HCT116 (cell line): ENCODE data around the gene POLA1.

Experiments used
- POLR2A ChIP-seq: IDR thresholded peaks from 2 replicates; pipeline ENCODE4 v1.7.0; 2011; ENCODE audit warnings: borderline replicate concordance; ENCODE audit not compliant: insufficient read depth, insufficient read length; ENCODE audit errors: extremely low read depth
- POLR2AphosphoS5 ChIP-seq: IDR thresholded peaks from 2 replicates; pipeline ENCODE4 v1.6.1; 2011; ENCODE audit warnings: mild to moderate bottlenecking, low read depth, low read length, moderate library complexity
- ZNF274 ChIP-seq: fragments of 200-500 bp; sonication (Bioruptor generic); IDR thresholded peaks from 2 replicates; pipeline ENCODE4 v1.6.1; 2014; ENCODE audit warnings: mild to moderate bottlenecking, low read depth, low read length, inconsistent platforms
- TF ChIP-seq, protein P1 (sequence below), 3 experiments: fragments of 200-600 bp in 1 of 3; sonication (generic) in 1 of 3; IDR thresholded peaks in 2 of 3; conservative IDR thresholded peaks in 1 of 3; 2 replicates each; pipeline ENCODE4 v1.5.1; 2012 to 2017; ENCODE audit warnings: low read depth in 2 of 3, low read length in 2 of 3, antibody characterized with exemption in 1 of 3, borderline replicate concordance in 1 of 3, control low read depth in 1 of 3, mild to moderate bottlenecking in 1 of 3, mixed read lengths in 1 of 3, mixed run types in 1 of 3, moderate library complexity in 1 of 3; ENCODE audit not compliant: insufficient read depth in 1 of 3
- TF ChIP-seq, protein P2 (sequence below): IDR thresholded peaks from 2 replicates; pipeline ENCODE4 v1.6.1; 2012; ENCODE audit warnings: low read depth

DNA sequence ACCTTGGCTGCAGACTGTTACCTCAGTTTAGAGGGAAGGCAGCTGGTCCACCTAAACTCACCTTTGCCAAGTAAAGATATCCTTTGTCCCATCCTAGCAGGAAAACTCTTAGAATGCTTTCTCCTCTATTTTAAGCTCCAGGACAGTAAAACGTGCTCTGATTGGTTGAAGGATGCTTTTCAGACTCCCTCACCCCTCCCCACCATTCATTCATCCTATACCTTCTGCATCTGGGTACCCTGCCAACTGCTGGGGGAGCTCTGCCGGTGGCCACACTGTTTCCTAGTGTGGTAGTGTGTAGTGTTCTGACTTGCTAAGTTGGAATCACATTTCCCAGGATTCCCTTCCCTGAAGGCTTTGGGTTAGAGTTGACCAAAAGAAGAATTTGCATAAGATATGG, 20.3 kb upstream of the POLA1 start:
- TF ChIP-seq, protein P1, sequence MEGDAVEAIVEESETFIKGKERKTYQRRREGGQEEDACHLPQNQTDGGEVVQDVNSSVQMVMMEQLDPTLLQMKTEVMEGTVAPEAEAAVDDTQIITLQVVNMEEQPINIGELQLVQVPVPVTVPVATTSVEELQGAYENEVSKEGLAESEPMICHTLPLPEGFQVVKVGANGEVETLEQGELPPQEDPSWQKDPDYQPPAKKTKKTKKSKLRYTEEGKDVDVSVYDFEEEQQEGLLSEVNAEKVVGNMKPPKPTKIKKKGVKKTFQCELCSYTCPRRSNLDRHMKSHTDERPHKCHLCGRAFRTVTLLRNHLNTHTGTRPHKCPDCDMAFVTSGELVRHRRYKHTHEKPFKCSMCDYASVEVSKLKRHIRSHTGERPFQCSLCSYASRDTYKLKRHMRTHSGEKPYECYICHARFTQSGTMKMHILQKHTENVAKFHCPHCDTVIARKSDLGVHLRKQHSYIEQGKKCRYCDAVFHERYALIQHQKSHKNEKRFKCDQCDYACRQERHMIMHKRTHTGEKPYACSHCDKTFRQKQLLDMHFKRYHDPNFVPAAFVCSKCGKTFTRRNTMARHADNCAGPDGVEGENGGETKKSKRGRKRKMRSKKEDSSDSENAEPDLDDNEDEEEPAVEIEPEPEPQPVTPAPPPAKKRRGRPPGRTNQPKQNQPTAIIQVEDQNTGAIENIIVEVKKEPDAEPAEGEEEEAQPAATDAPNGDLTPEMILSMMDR (IDR thresholded peaks at IDR 0.05 in 2 of 3, conservative IDR thresholded peaks at IDR 0.05 in 1 of 3; ENCODE audit: borderline replicate concordance in 1 of 3, insufficient read depth in 1 of 3, low read depth in 2 of 3, low read length in 2 of 3): no peak
- TF ChIP-seq POLR2A (no peak), ZNF274 (no peak), POLR2AphosphoS5 (no peak)
- TF ChIP-seq, protein P2, sequence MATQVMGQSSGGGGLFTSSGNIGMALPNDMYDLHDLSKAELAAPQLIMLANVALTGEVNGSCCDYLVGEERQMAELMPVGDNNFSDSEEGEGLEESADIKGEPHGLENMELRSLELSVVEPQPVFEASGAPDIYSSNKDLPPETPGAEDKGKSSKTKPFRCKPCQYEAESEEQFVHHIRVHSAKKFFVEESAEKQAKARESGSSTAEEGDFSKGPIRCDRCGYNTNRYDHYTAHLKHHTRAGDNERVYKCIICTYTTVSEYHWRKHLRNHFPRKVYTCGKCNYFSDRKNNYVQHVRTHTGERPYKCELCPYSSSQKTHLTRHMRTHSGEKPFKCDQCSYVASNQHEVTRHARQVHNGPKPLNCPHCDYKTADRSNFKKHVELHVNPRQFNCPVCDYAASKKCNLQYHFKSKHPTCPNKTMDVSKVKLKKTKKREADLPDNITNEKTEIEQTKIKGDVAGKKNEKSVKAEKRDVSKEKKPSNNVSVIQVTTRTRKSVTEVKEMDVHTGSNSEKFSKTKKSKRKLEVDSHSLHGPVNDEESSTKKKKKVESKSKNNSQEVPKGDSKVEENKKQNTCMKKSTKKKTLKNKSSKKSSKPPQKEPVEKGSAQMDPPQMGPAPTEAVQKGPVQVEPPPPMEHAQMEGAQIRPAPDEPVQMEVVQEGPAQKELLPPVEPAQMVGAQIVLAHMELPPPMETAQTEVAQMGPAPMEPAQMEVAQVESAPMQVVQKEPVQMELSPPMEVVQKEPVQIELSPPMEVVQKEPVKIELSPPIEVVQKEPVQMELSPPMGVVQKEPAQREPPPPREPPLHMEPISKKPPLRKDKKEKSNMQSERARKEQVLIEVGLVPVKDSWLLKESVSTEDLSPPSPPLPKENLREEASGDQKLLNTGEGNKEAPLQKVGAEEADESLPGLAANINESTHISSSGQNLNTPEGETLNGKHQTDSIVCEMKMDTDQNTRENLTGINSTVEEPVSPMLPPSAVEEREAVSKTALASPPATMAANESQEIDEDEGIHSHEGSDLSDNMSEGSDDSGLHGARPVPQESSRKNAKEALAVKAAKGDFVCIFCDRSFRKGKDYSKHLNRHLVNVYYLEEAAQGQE: no peak
